Uterus (tissue), 2 donors: ENCODE data around the gene DOCK3.

Experiments
- POLR2A ChIP-seq, 2 donors: fragments of 450-650 bp; IDR thresholded peaks; one replicate each; pipeline ENCODE4 v1.6.1; 2016; ENCODE audit warnings: antibody characterized with exemption in 2 of 2, mild to moderate bottlenecking in 1 of 2, moderate library complexity in 1 of 2
- TF ChIP-seq, protein P1 (sequence below), 4 experiments: fragments of 200-600 bp in 2 of 4; fragments of 450-650 bp in 2 of 4; sonication (generic) in 2 of 4; IDR thresholded peaks; one replicate each; pipeline ENCODE4 v1.5.1; 2016 to 2019; ENCODE audit warnings: antibody characterized with exemption in 4 of 4, mild to moderate bottlenecking in 2 of 4, moderate library complexity in 1 of 4

DNA sequence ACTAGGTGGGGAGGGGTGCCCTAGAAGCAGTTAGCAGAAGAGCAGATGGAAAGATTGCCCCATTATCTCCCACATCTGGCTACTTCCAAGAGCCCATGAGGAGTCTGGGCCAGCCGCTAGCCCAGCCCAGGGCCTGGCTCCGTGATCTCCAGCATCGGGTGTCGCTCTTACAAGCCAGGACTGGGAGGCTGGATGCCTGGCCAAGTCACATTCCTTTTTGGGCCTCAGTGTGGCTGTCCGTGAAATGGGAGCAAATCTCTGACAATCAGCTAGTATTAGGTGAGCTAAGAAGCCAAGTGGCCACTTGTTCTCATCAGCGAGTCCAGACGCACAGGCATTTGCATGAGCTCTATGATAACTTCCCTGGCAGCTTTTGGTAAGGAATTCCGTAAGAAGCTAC, 23.3 kb upstream of the DOCK3 start:
- TF ChIP-seq, protein P1, sequence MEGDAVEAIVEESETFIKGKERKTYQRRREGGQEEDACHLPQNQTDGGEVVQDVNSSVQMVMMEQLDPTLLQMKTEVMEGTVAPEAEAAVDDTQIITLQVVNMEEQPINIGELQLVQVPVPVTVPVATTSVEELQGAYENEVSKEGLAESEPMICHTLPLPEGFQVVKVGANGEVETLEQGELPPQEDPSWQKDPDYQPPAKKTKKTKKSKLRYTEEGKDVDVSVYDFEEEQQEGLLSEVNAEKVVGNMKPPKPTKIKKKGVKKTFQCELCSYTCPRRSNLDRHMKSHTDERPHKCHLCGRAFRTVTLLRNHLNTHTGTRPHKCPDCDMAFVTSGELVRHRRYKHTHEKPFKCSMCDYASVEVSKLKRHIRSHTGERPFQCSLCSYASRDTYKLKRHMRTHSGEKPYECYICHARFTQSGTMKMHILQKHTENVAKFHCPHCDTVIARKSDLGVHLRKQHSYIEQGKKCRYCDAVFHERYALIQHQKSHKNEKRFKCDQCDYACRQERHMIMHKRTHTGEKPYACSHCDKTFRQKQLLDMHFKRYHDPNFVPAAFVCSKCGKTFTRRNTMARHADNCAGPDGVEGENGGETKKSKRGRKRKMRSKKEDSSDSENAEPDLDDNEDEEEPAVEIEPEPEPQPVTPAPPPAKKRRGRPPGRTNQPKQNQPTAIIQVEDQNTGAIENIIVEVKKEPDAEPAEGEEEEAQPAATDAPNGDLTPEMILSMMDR (IDR thresholded peaks at IDR 0.05): no peak
- no peak for TF ChIP-seq POLR2A (IDR thresholded peaks at IDR 0.05)
